Endodermal cell (in vitro differentiated cells): ENCODE results near the gene CD70. TPM values are rescaled to one million over a fixed set of nuclear protein-coding genes. Genes with fewer than 3 reads are reported as not detected.

Source experiments
- DNase-seq: peaks from one replicate; pipeline ENCODE4 v3.0.0-alpha.2; 2017
- H3K27ac ChIP-seq: 2 replicates; pipeline ENCODE4 v1.5.1; 2013; ENCODE audit warnings: mild to moderate bottlenecking, low read depth, low read length, moderate library complexity
- H3K27me3 ChIP-seq: 2 replicates; pipeline ENCODE4 v1.6.1; 2013; ENCODE audit warnings: mild to moderate bottlenecking, low read length, moderate library complexity; ENCODE audit not compliant: insufficient read depth, control insufficient read depth, poor library complexity, severe bottlenecking
- H3K36me3 ChIP-seq: 2 replicates; pipeline ENCODE4 v1.7.0; 2013; ENCODE audit warnings: mild to moderate bottlenecking, low read length, moderate library complexity; ENCODE audit not compliant: control insufficient read depth, insufficient read depth
- H3K4me1 ChIP-seq: one replicate; pipeline ENCODE4 v1.7.0; 2013; ENCODE audit warnings: low read length; ENCODE audit not compliant: control insufficient read depth, insufficient read depth
- H3K4me3 ChIP-seq: 2 replicates; pipeline ENCODE4 v1.5.1; 2013; ENCODE audit warnings: mild to moderate bottlenecking, low read length, moderate library complexity
- H3K9ac ChIP-seq: 2 replicates; pipeline ENCODE4 v1.6.1; 2013; ENCODE audit warnings: mild to moderate bottlenecking, low read length, moderate library complexity; ENCODE audit not compliant: poor library complexity, severe bottlenecking; ENCODE audit errors: extremely low read depth
- H3K9me3 ChIP-seq: 2 replicates; pipeline ENCODE4 v1.6.1; 2013; ENCODE audit warnings: mild to moderate bottlenecking, low read length, moderate library complexity; ENCODE audit not compliant: control insufficient read depth
- H3K27ac Mint-ChIP-seq: 2 replicates; pipeline ENCODE4 v1.8.0; 2020; ENCODE audit warnings: mixed read lengths
- H3K27me3 Mint-ChIP-seq: 2 replicates; pipeline ENCODE4 v1.8.0; 2021; ENCODE audit warnings: mild to moderate bottlenecking, mixed read lengths; ENCODE audit not compliant: insufficient read depth
- H3K36me3 Mint-ChIP-seq: 2 replicates; pipeline ENCODE4 v1.8.0; 2020; ENCODE audit warnings: low read depth, mixed read lengths
- H3K4me1 Mint-ChIP-seq: 2 replicates; pipeline ENCODE4 v1.8.0; 2020; ENCODE audit warnings: mixed read lengths
- H3K4me3 Mint-ChIP-seq: 2 replicates; pipeline ENCODE4 v1.8.0; 2020; ENCODE audit warnings: mild to moderate bottlenecking, moderate library complexity, mixed read lengths
- H3K9me3 Mint-ChIP-seq: 2 replicates; pipeline ENCODE4 v1.8.0; 2020; ENCODE audit warnings: mild to moderate bottlenecking, mixed read lengths
- CTCF ChIP-seq: fragments of 200-600 bp; sonication (generic); conservative IDR thresholded peaks from 2 replicates; pipeline ENCODE4 v1.5.0; 2021; ENCODE audit warnings: antibody characterized with exemption, mild to moderate bottlenecking
- WGBS, 2 experiments: methylation state at CpG; one replicate each; pipeline versions ENCODE4 v1.1.5 to v1.1.7; 2013; ENCODE audit warnings: missing lambda C conversion rate in 2 of 2, mixed read lengths in 1 of 2; ENCODE audit not compliant: insufficient coverage in 1 of 2, insufficient read length in 1 of 2; 5-methylcytosine and 5-hydroxymethylcytosine counted together
- total RNA-seq, 2 donors: library from RNA; stranded (reverse); fragmentation: NEBNext Ultra II Directional in 1 of 2; extraction: Animal tissue kit (Norgen Biotek cat#: 25700) in 1 of 2; gene quantifications; 2 replicates in 1 of 2; 3 replicates in 1 of 2; pipeline ENCODE4 v1.2.1, GENCODE V29; 2021

The CD70 gene
- total RNA-seq, 2 donors from 2014 or later, result 0.92 to 1.8 TPM

- H3K4me3 Mint-ChIP-seq, result no peak overlapping the region
- H3K9me3 Mint-ChIP-seq, result peaks cover 30% of the 10 kb centered on the region
- H3K9me3 ChIP-seq, result peaks cover 26% of the 10 kb centered on the region
- H3K27me3 Mint-ChIP-seq, result peaks cover 85% of the 10 kb centered on the region
- peaks cover 28% of the 10 kb centered on the region for H3K27me3 ChIP-seq
- no peaks in the 10 kb centered on the region for H3K36me3 ChIP-seq
- no peak overlapping the region for H3K4me3 ChIP-seq
- H3K27ac ChIP-seq, result no peak overlapping the region
- no peak for TF ChIP-seq CTCF
- H3K4me1 ChIP-seq, result no peaks in the 10 kb centered on the region
- WGBS, 2 experiments, result 53 to 72% methylated on average over 8 to 11 of the region's 11 CpGs
- no peak overlapping the region for H3K27ac Mint-ChIP-seq
- H3K36me3 Mint-ChIP-seq, result peaks cover 5% of the 10 kb centered on the region
- H3K4me1 Mint-ChIP-seq, result peaks cover 12% of the 10 kb centered on the region
- no peak overlapping the region for H3K9ac ChIP-seq
- no peak for DNase-seq
Measured at GRCh38 chr19:6593651-6594416, 2.9 kb upstream of the CD70 start.

GRCh38 chr19:6590258-6590826 is 608 bp downstream of the CD70 start:
- H3K4me1 ChIP-seq, result no peaks in the 10 kb centered on the region
- H3K27me3 Mint-ChIP-seq, result peaks cover 95% of the 10 kb centered on the region
- TF ChIP-seq CTCF, result no peak
- peaks cover 27% of the 10 kb centered on the region for H3K4me1 Mint-ChIP-seq
- H3K36me3 ChIP-seq, result no peaks in the 10 kb centered on the region
- H3K9me3 Mint-ChIP-seq, result peaks cover 3% of the 10 kb centered on the region
- H3K27ac ChIP-seq, result no peak overlapping the region
- peaks cover 57% of the 10 kb centered on the region for H3K27me3 ChIP-seq
- no peak for DNase-seq
- H3K4me3 Mint-ChIP-seq, result peak overlapping the region; percentile 34
- H3K36me3 Mint-ChIP-seq, result no peaks in the 10 kb centered on the region
- no peak overlapping the region for H3K27ac Mint-ChIP-seq
- peaks cover under 1% of the 10 kb centered on the region for H3K9me3 ChIP-seq
- WGBS, 2 experiments, result 11 to 41% methylated on average over 17 to 31 of the region's 31 CpGs
- H3K4me3 ChIP-seq, result no peak overlapping the region
- no peak overlapping the region for H3K9ac ChIP-seq

GRCh38 chr19:6589711-6590257 is 1.2 kb downstream of the CD70 start:
- Mint-ChIP-seq H3K27me3 (peaks cover 98% of the 10 kb centered on the region), H3K4me1 (peaks cover 27% of the 10 kb centered on the region), H3K27ac (no peak overlapping the region), H3K36me3 (no peaks in the 10 kb centered on the region), H3K4me3 (peak overlapping the region; percentile 34), H3K9me3 (peaks cover 2% of the 10 kb centered on the region)
- Histone ChIP-seq H3K27ac (no peak overlapping the region), H3K27me3 (peaks cover 57% of the 10 kb centered on the region), H3K36me3 (no peaks in the 10 kb centered on the region), H3K9ac (no peak overlapping the region), H3K4me3 (no peak overlapping the region), H3K9me3 (no peaks in the 10 kb centered on the region), H3K4me1 (no peaks in the 10 kb centered on the region)
- no peak for DNase-seq
- no peak for TF ChIP-seq CTCF
- 17 to 37% methylated on average over 8 to 16 of the region's 16 CpGs for WGBS, 2 experiments
